Neural progenitor cell (in vitro differentiated cells): Measurements from ENCODE around the gene CCNA2. TPM values are rescaled to one million over a fixed set of nuclear protein-coding genes. Genes with fewer than 3 reads are reported as not detected.

Experiments
- DNase-seq: peaks from one replicate; pipeline ENCODE4 v3.0.0-alpha.2; 2016; ENCODE audit warnings: low spot score
- H2AFZ ChIP-seq: fragments of 200-600 bp; sonication (generic); replicated peaks from 2 replicates; pipeline ENCODE4 v1.6.1; 2016; ENCODE audit warnings: antibody characterized with exemption
- H3F3A ChIP-seq: fragments of 200-600 bp; sonication (generic); 2 replicates; pipeline ENCODE4 v1.6.1; 2016; ENCODE audit warnings: antibody characterized with exemption, low read depth
- H3K27ac ChIP-seq: fragments of 200-600 bp; sonication (generic); 2 replicates; pipeline ENCODE4 v1.5.1; 2016; ENCODE audit warnings: mild to moderate bottlenecking
- H3K27me3 ChIP-seq: fragments of 200-600 bp; sonication (generic); 2 replicates; pipeline ENCODE4 v1.6.1; 2016; ENCODE audit warnings: mild to moderate bottlenecking, moderate library complexity
- H3K36me3 ChIP-seq: fragments of 200-600 bp; sonication (generic); 2 replicates; pipeline ENCODE4 v1.5.1; 2016
- H3K4me1 ChIP-seq: fragments of 200-600 bp; sonication (generic); 2 replicates; pipeline ENCODE4 v1.6.1; 2016; ENCODE audit warnings: mixed run types
- H3K4me2 ChIP-seq: fragments of 200-600 bp; sonication (generic); 2 replicates; pipeline ENCODE4 v1.6.1; 2016
- H3K4me3 ChIP-seq: fragments of 200-600 bp; sonication (generic); 2 replicates; pipeline ENCODE4 v1.5.1; 2016
- H3K79me2 ChIP-seq: fragments of 200-600 bp; sonication (generic); 2 replicates; pipeline ENCODE4 v1.6.1; 2016; ENCODE audit warnings: low read depth
- H3K9ac ChIP-seq: fragments of 200-600 bp; sonication (generic); 2 replicates; pipeline ENCODE4 v1.6.1; 2016
- H3K9me3 ChIP-seq: fragments of 200-600 bp; sonication (generic); 2 replicates; pipeline ENCODE4 v1.5.1; 2016; ENCODE audit warnings: low read depth
- H4K20me1 ChIP-seq: fragments of 200-600 bp; sonication (generic); 2 replicates; pipeline ENCODE4 v1.6.1; 2016; ENCODE audit warnings: low read depth
- H3K27ac Mint-ChIP-seq: 3 replicates; pipeline ENCODE4 v1.8.0; 2021; ENCODE audit warnings: mixed read lengths
- H3K27me3 Mint-ChIP-seq: 2 replicates; pipeline ENCODE4 v1.8.0; 2022; ENCODE audit warnings: low read depth, mild to moderate bottlenecking, inconsistent platforms, moderate library complexity, mixed read lengths; ENCODE audit not compliant: insufficient read depth
- H3K36me3 Mint-ChIP-seq: 3 replicates; pipeline ENCODE4 v1.8.0; 2021; ENCODE audit warnings: mixed read lengths
- H3K4me1 Mint-ChIP-seq: 3 replicates; pipeline ENCODE4 v1.8.0; 2021; ENCODE audit warnings: mixed read lengths
- H3K4me3 Mint-ChIP-seq: 3 replicates; pipeline ENCODE4 v1.8.0; 2021; ENCODE audit warnings: mild to moderate bottlenecking, moderate library complexity, mixed read lengths
- H3K9me3 Mint-ChIP-seq: 3 replicates; pipeline ENCODE4 v1.8.0; 2020; ENCODE audit warnings: mixed read lengths
- CTCF ChIP-seq: fragments of 200-600 bp; sonication (generic); IDR thresholded peaks from 2 replicates; pipeline ENCODE4 v1.5.1; 2017; ENCODE audit warnings: antibody characterized with exemption, mild to moderate bottlenecking
- EZH2 ChIP-seq: fragments of 200-600 bp; sonication (generic); IDR thresholded peaks from 2 replicates; pipeline ENCODE4 v1.6.1; 2017; ENCODE audit warnings: antibody characterized with exemption, mild to moderate bottlenecking, moderate library complexity
- EZH2phosphoT487 ChIP-seq: fragments of 200-600 bp; sonication (generic); IDR thresholded peaks from 2 replicates; pipeline ENCODE4 v1.6.1; 2017; ENCODE audit warnings: antibody characterized with exemption
- total RNA-seq: library from RNA; depleted of rRNA; stranded (reverse); fragments of >200 nt; gene quantifications from 2 replicates; pipeline ENCODE4 v1.2.3, GENCODE V29; 2015; ENCODE audit warnings: low replicate concordance

The CCNA2 gene
- total RNA-seq, 1 donor from 2014 or later = 254 TPM

GRCh38 chr4:121861426-121861825 is 37.7 kb upstream of the CCNA2 start:
- no peaks in the 10 kb centered on the region for H3K79me2 ChIP-seq
- no peak overlapping the region for H3K4me3 ChIP-seq
- H3K9ac ChIP-seq = no peak overlapping the region
- H4K20me1 ChIP-seq = no peaks in the 10 kb centered on the region
- Mint-ChIP-seq H3K9me3 (peaks cover 7% of the 10 kb centered on the region), H3K36me3 (peaks cover 10% of the 10 kb centered on the region), H3K4me1 (peaks cover 6% of the 10 kb centered on the region), H3K27ac (no peak overlapping the region), H3K4me3 (no peak overlapping the region), H3K27me3 (no peaks in the 10 kb centered on the region)
- no peaks in the 10 kb centered on the region for H3F3A ChIP-seq
- no peaks in the 10 kb centered on the region for H3K4me1 ChIP-seq
- DNase-seq = no peak
- H3K27ac ChIP-seq = no peak overlapping the region
- no peaks in the 10 kb centered on the region for H3K9me3 ChIP-seq
- H3K4me2 ChIP-seq = no peak overlapping the region
- H3K36me3 ChIP-seq = peaks cover 17% of the 10 kb centered on the region
- no peak overlapping the region for H2AFZ ChIP-seq
- H3K27me3 ChIP-seq = no peaks in the 10 kb centered on the region
- TF ChIP-seq EZH2phosphoT487 = no peak
- no peak for TF ChIP-seq EZH2
- no peak for TF ChIP-seq CTCF

- no peaks in the 10 kb centered on the region for H4K20me1 ChIP-seq
- H2AFZ ChIP-seq = no peak overlapping the region
- H3K27me3 Mint-ChIP-seq = no peaks in the 10 kb centered on the region
- no peak overlapping the region for H3K27ac ChIP-seq
- H3K4me2 ChIP-seq = no peak overlapping the region
- no peak overlapping the region for H3K9ac ChIP-seq
- no peak overlapping the region for H3K4me3 ChIP-seq
- H3K4me1 Mint-ChIP-seq = peaks cover 6% of the 10 kb centered on the region
- H3K4me3 Mint-ChIP-seq = no peak overlapping the region
- H3K79me2 ChIP-seq = no peaks in the 10 kb centered on the region
- H3K9me3 ChIP-seq = no peaks in the 10 kb centered on the region
- no peaks in the 10 kb centered on the region for H3K36me3 Mint-ChIP-seq
- H3K27ac Mint-ChIP-seq = no peak overlapping the region
- no peak for TF ChIP-seq EZH2
- no peak for TF ChIP-seq CTCF
- no peak for TF ChIP-seq EZH2phosphoT487
- no peaks in the 10 kb centered on the region for H3K27me3 ChIP-seq
- H3F3A ChIP-seq = peaks cover 5% of the 10 kb centered on the region
- H3K36me3 ChIP-seq = peaks cover 17% of the 10 kb centered on the region
- no peak for DNase-seq
- H3K9me3 Mint-ChIP-seq = no peaks in the 10 kb centered on the region
- H3K4me1 ChIP-seq = no peaks in the 10 kb centered on the region
Observed at GRCh38 chr4:121860121-121860520, 36.4 kb upstream of the CCNA2 start.

- H3K4me1 Mint-ChIP-seq = peaks cover 4% of the 10 kb centered on the region
Observed at GRCh38 chr4:121851354-121851753, 27.7 kb upstream of the CCNA2 start.

More at GRCh38 chr4:121851354-121851753, 27.7 kb upstream of the CCNA2 start:
- Mint-ChIP-seq H3K27me3 (no peaks in the 10 kb centered on the region), H3K9me3 (no peaks in the 10 kb centered on the region), H3K36me3 (peaks cover 7% of the 10 kb centered on the region), H3K4me3 (no peak overlapping the region), H3K27ac (no peak overlapping the region)
- H3K9ac ChIP-seq = no peak overlapping the region
- no peak overlapping the region for H3K4me3 ChIP-seq
- H3K27ac ChIP-seq = no peak overlapping the region
- no peaks in the 10 kb centered on the region for H4K20me1 ChIP-seq
- no peaks in the 10 kb centered on the region for H3K9me3 ChIP-seq
- H3F3A ChIP-seq = peaks cover 5% of the 10 kb centered on the region
- H3K27me3 ChIP-seq = no peaks in the 10 kb centered on the region
- DNase-seq = no peak
- no peaks in the 10 kb centered on the region for H3K4me1 ChIP-seq
- H3K79me2 ChIP-seq = no peaks in the 10 kb centered on the region
- no peak overlapping the region for H2AFZ ChIP-seq
- no peak overlapping the region for H3K4me2 ChIP-seq
- TF ChIP-seq EZH2phosphoT487 (no peak), CTCF (no peak), EZH2 (no peak)
- H3K36me3 ChIP-seq = peaks cover 5% of the 10 kb centered on the region
